Breast epithelium (tissue), 3 donors: ENCODE results near the gene CEP164.

Experiments
- CTCF ChIP-seq, 3 donors: fragments of 450-650 bp; IDR thresholded peaks; one replicate each; pipeline ENCODE4 v1.5.1; 2016 to 2017; ENCODE audit warnings: antibody characterized with exemption in 3 of 3, mild to moderate bottlenecking in 3 of 3, moderate library complexity in 3 of 3
- POLR2A ChIP-seq: fragments of 450-650 bp; IDR thresholded peaks from one replicate; pipeline ENCODE4 v1.6.1; 2016; ENCODE audit warnings: antibody characterized with exemption, mild to moderate bottlenecking, moderate library complexity
- POLR2AphosphoS5 ChIP-seq, 3 donors: sonication (generic); formaldehyde crosslinking; IDR thresholded peaks; one replicate each; pipeline ENCODE4 v1.6.1; 2017; ENCODE audit warnings: antibody characterized with exemption in 3 of 3

- TF ChIP-seq CTCF (IDR thresholded peaks at IDR 0.05) (no peak), POLR2A (no peak), POLR2AphosphoS5 (IDR thresholded peaks at IDR 0.05) (no peak)
Observed at GRCh38 chr11:117411736-117412135, 84.1 kb downstream of the CEP164 start.
